HG03457 (cell line): ENCODE results near the gene PLEKHG5.

Experiments used
- ATAC-seq: cut with Tn5 transposase; IDR thresholded peaks from one replicate; pipeline ENCODE4 v1.9.1; 2021; ENCODE audit warnings: moderate number of reproducible peaks; ENCODE audit not compliant: unreplicated experiment

PLEKHG5 gene

GRCh38 chr1:6481820-6482219 lies 9.6 kb downstream of the PLEKHG5 start:
- no peak for ATAC-seq

GRCh38 chr1:6477039-6477820 lies 14.2 kb downstream of the PLEKHG5 start:
- no peak for ATAC-seq

GRCh38 chr1:6476483-6476882 lies 15.0 kb downstream of the PLEKHG5 start:
- ATAC-seq, result no peak

- no peak for ATAC-seq
These were observed 15.9 kb downstream of the PLEKHG5 start for GRCh38 chr1:6475381-6476133.

GRCh38 chr1:6474815-6475282 lies 16.6 kb downstream of the PLEKHG5 start:
- no peak for ATAC-seq

GRCh38 chr1:6473974-6474814 lies 17.3 kb downstream of the PLEKHG5 start:
- no peak for ATAC-seq

- ATAC-seq, result no peak
These were observed 18.3 kb downstream of the PLEKHG5 start for GRCh38 chr1:6473156-6473555.

GRCh38 chr1:6472391-6472790 lies 19.1 kb downstream of the PLEKHG5 start:
- no peak for ATAC-seq

- ATAC-seq, result no peak
These were observed 19.5 kb downstream of the PLEKHG5 start for GRCh38 chr1:6471970-6472368.

GRCh38 chr1:6471086-6471969 lies 20.1 kb downstream of the PLEKHG5 start:
- no peak for ATAC-seq

GRCh38 chr1:6470132-6471085 lies 21.1 kb downstream of the PLEKHG5 start:
- ATAC-seq, result no peak

- ATAC-seq, result no peak
These were observed 22.6 kb downstream of the PLEKHG5 start for GRCh38 chr1:6468729-6469461.

GRCh38 chr1:6467744-6468688 lies 23.5 kb downstream of the PLEKHG5 start:
- no peak for ATAC-seq

GRCh38 chr1:6467224-6467623 lies 24.2 kb downstream of the PLEKHG5 start:
- no peak for ATAC-seq

- no peak for ATAC-seq
These were observed 24.7 kb downstream of the PLEKHG5 start for GRCh38 chr1:6466751-6467150.

- ATAC-seq, result no peak
These were observed 25.4 kb downstream of the PLEKHG5 start, which contains the start of gene TNFRSF25 for GRCh38 chr1:6466023-6466422. TSS of gene TNFRSF25 (minus strand) at chr1:6466173. CDS start at chr1:6466107, 66 bp downstream.

- no peak for ATAC-seq
These were observed 25.9 kb downstream of the PLEKHG5 start for GRCh38 chr1:6465461-6466005.
